T47D (cell line): ENCODE measurements around the gene SND1.
"Not testable (repeated sequence)": the region's sequence is repeated elsewhere in the genome, so short reads cannot be mapped to it uniquely, and the experiment has no call there.

Experiments used
- DNase-seq, 2 experiments: peaks; one replicate each; pipeline versions ENCODE4 v3.0.0 to v3.0.0-alpha.2; 2011 to 2012; ENCODE audit warnings: low read depth in 1 of 2, low spot score in 1 of 2
- JUND ChIP-seq: IDR thresholded peaks from 2 replicates; pipeline ENCODE4 v1.6.1; 2012; ENCODE audit warnings: low read depth
- in situ Hi-C: cut with HindIII; loops from 2 replicates; pipeline ENCODE4 v1.10.0; 2016; ENCODE audit warnings: low sequenced_read_pairs, low pct_unique_long_range_greater_than_20kb

SND1 gene

GRCh38 chr7:127961786-127962453 lies 309.9 kb downstream of the SND1 start:
- in situ Hi-C loops: no loop called here
- no peak for DNase-seq
- TF ChIP-seq JUND: no peak

GRCh38 chr7:127962589-127963361 lies 310.8 kb downstream of the SND1 start:
- TF ChIP-seq JUND: no peak
- DNase-seq: no peak
- in situ Hi-C loops: no loop called here

GRCh38 chr7:127963850-127964249 lies 311.9 kb downstream of the SND1 start:
- DNase-seq, in situ Hi-C loops: not testable (repeated sequence)

- no peak for TF ChIP-seq JUND
- in situ Hi-C loops: no loop called here
- no peak for DNase-seq
Observed at GRCh38 chr7:127967281-127967680, 315.3 kb downstream of the SND1 start.

- in situ Hi-C loops: no loop called here
- no peak for TF ChIP-seq JUND
- DNase-seq: no peak
Observed at GRCh38 chr7:127968547-127968946, 316.6 kb downstream of the SND1 start.

- DNase-seq: no peak
- no peak for TF ChIP-seq JUND
- in situ Hi-C loops: no loop called here
Observed at GRCh38 chr7:127973832-127974231, 321.8 kb downstream of the SND1 start.

- in situ Hi-C loops: no loop called here
- no peak for TF ChIP-seq JUND
- no peak for DNase-seq
Observed at GRCh38 chr7:127974446-127975035, 322.5 kb downstream of the SND1 start.

GRCh38 chr7:127976056-127976737 lies 324.2 kb downstream of the SND1 start:
- no peak for TF ChIP-seq JUND
- no peak for DNase-seq
- in situ Hi-C loops: no loop called here

GRCh38 chr7:127976738-127977120 lies 324.7 kb downstream of the SND1 start:
- in situ Hi-C loops: no loop called here
- no peak for TF ChIP-seq JUND
- no peak for DNase-seq

- DNase-seq: no peak
- no peak for TF ChIP-seq JUND
- in situ Hi-C loops: no loop called here
Observed at GRCh38 chr7:127978421-127978820, 326.4 kb downstream of the SND1 start.

GRCh38 chr7:127979113-127979727 lies 327.2 kb downstream of the SND1 start:
- TF ChIP-seq JUND: no peak
- no peak for DNase-seq
- in situ Hi-C loops: no loop called here

- no peak for DNase-seq
- in situ Hi-C loops: no loop called here
- TF ChIP-seq JUND: no peak
Observed at GRCh38 chr7:127979728-127980126, 327.7 kb downstream of the SND1 start.

GRCh38 chr7:127980901-127981300 lies 328.9 kb downstream of the SND1 start:
- in situ Hi-C loops: no loop called here
- TF ChIP-seq JUND: no peak
- no peak for DNase-seq
